HepG2 (cell line): ENCODE data around the gene SEPTIN12. TPM values are rescaled to one million over a fixed set of nuclear protein-coding genes. Genes with fewer than 3 reads are reported as not detected.

ENCODE experiments used
- NFKBIZ ChIP-seq: IDR thresholded peaks from 2 replicates; pipeline ENCODE4 v1.6.1; 2018; ENCODE audit warnings: missing genetic modification reagents, missing compliant biosample characterization
- ZBTB1 ChIP-seq: sonication (generic); formaldehyde crosslinking; IDR thresholded peaks from 2 replicates; pipeline ENCODE4 v1.4.0; 2020; ENCODE audit warnings: missing genetic modification reagents, borderline replicate concordance
- ZFP36L1 ChIP-seq: sonication (generic); formaldehyde crosslinking; IDR thresholded peaks from 2 replicates; pipeline ENCODE4 v1.8.0; 2022; ENCODE audit warnings: mild to moderate bottlenecking, missing genetic modification reagents, moderate library complexity
- ZNF136 ChIP-seq: sonication (generic); formaldehyde crosslinking; IDR thresholded peaks from 2 replicates; pipeline ENCODE4 v1.8.1; 2022; ENCODE audit warnings: low read depth, mild to moderate bottlenecking, moderate library complexity, missing genetic modification reagents
- ZNF256 ChIP-seq: sonication (generic); formaldehyde crosslinking; conservative IDR thresholded peaks from 2 replicates; pipeline ENCODE4 v1.4.0; 2020; ENCODE audit warnings: missing genetic modification reagents
- ZNF350 ChIP-seq: sonication (generic); formaldehyde crosslinking; IDR thresholded peaks from 2 replicates; pipeline ENCODE4 v1.4.0; 2020; ENCODE audit warnings: mild to moderate bottlenecking, low read depth, missing genetic modification reagents, borderline replicate concordance
- ZNF83 ChIP-seq: sonication (generic); formaldehyde crosslinking; IDR thresholded peaks from 2 replicates; pipeline ENCODE4 v1.4.0; 2020; ENCODE audit warnings: missing genetic modification reagents, mild to moderate bottlenecking, borderline replicate concordance
- polyA plus RNA-seq, 8 experiments: library from polyadenylated mRNA; depleted of rRNA in 3 of 8; stranded (reverse) in 7 of 8; unstranded in 1 of 8; fragments of >200 nt; fragmentation: Illumina TruSeq in 4 of 8; extraction: Trizol in 4 of 8; gene quantifications; 2 replicates each; pipeline versions ENCODE4 v1.2.1 to v1.2.3, GENCODE V29; 2011 to 2016; ENCODE audit warnings: low read depth in 4 of 8, missing spikeins in 1 of 8, mixed read lengths in 1 of 8; ENCODE audit not compliant: insufficient read depth in 1 of 8
- total RNA-seq, 5 experiments: library from RNA; depleted of rRNA; stranded (reverse); fragments of >200 nt; fragmentation: Illumina TruSeq; extraction: Trizol; gene quantifications; 2 replicates each; pipeline ENCODE4 v1.2.3, GENCODE V29; 2016; ENCODE audit warnings: low read depth in 1 of 5
- TF ChIP-seq, protein P1 (sequence below): sonication (generic); formaldehyde crosslinking; IDR thresholded peaks from 2 replicates; pipeline ENCODE4 v1.4.0; 2020; ENCODE audit warnings: mild to moderate bottlenecking, missing genetic modification reagents
- TF ChIP-seq, protein P2 (sequence below): sonication (generic); formaldehyde crosslinking; IDR thresholded peaks from 2 replicates; pipeline ENCODE4 v1.9.0; 2021; ENCODE audit warnings: missing genetic modification reagents, mild to moderate bottlenecking, borderline replicate concordance
- TF ChIP-seq, protein P3 (sequence below): sonication (generic); formaldehyde crosslinking; IDR thresholded peaks from 2 replicates; pipeline ENCODE4 v1.4.0; 2020; ENCODE audit warnings: mild to moderate bottlenecking, missing genetic modification reagents
- TF ChIP-seq, protein P4 (sequence below): sonication (generic); formaldehyde crosslinking; IDR thresholded peaks from 2 replicates; pipeline ENCODE4 v1.4.0; 2020; ENCODE audit warnings: mild to moderate bottlenecking, missing genetic modification reagents
- TF ChIP-seq, protein P5 (sequence below): sonication (generic); formaldehyde crosslinking; conservative IDR thresholded peaks from 2 replicates; pipeline ENCODE4 v1.8.0; 2022; ENCODE audit warnings: mild to moderate bottlenecking, moderate library complexity, missing genetic modification reagents

SEPTIN12 gene
- total and polyA plus RNA-seq, 2 of the 13 experiments (the other 11 are each of a cell fraction or from before 2014, with no cell fraction given), result 0.22 TPM; not detected in 1

DNA sequence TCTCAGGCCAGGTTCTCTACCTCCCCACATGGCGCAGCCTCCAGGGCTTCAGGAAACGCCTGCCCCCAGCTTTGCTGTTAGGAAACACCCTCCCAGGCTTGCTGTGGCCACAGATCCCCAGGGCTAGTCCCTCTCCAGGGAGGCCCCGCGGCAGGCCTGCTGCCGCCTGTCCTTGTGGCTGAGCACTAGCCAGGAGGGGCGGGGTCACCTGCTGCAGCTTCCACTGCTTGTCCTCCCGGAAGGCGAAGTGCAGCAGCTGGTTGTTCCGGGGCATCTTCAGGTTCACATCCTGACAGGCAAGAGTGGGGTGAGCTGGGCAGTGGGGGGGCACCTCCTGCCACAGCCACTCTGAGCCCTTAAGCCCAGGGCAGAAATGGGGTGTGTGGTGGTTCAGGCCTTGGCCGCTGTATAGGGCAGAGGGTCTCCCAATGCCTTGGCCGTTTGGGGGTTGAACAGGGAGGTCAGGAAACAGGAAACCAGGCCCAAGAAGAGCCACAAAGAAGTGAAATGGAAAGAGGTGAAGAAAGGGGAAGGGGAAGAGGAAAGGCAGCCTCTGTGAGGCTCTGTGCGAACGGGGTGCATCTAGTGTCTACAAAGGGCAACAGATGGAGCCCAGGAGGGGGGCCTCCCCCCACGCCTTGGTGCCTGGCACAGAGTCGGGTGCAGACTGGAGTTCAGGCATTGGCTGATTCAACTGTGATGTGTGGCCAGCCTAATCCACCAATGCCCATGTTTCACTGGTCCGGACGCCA, 12.3 kb upstream of the SEPTIN12 start (continued):
- TF ChIP-seq, protein P1, sequence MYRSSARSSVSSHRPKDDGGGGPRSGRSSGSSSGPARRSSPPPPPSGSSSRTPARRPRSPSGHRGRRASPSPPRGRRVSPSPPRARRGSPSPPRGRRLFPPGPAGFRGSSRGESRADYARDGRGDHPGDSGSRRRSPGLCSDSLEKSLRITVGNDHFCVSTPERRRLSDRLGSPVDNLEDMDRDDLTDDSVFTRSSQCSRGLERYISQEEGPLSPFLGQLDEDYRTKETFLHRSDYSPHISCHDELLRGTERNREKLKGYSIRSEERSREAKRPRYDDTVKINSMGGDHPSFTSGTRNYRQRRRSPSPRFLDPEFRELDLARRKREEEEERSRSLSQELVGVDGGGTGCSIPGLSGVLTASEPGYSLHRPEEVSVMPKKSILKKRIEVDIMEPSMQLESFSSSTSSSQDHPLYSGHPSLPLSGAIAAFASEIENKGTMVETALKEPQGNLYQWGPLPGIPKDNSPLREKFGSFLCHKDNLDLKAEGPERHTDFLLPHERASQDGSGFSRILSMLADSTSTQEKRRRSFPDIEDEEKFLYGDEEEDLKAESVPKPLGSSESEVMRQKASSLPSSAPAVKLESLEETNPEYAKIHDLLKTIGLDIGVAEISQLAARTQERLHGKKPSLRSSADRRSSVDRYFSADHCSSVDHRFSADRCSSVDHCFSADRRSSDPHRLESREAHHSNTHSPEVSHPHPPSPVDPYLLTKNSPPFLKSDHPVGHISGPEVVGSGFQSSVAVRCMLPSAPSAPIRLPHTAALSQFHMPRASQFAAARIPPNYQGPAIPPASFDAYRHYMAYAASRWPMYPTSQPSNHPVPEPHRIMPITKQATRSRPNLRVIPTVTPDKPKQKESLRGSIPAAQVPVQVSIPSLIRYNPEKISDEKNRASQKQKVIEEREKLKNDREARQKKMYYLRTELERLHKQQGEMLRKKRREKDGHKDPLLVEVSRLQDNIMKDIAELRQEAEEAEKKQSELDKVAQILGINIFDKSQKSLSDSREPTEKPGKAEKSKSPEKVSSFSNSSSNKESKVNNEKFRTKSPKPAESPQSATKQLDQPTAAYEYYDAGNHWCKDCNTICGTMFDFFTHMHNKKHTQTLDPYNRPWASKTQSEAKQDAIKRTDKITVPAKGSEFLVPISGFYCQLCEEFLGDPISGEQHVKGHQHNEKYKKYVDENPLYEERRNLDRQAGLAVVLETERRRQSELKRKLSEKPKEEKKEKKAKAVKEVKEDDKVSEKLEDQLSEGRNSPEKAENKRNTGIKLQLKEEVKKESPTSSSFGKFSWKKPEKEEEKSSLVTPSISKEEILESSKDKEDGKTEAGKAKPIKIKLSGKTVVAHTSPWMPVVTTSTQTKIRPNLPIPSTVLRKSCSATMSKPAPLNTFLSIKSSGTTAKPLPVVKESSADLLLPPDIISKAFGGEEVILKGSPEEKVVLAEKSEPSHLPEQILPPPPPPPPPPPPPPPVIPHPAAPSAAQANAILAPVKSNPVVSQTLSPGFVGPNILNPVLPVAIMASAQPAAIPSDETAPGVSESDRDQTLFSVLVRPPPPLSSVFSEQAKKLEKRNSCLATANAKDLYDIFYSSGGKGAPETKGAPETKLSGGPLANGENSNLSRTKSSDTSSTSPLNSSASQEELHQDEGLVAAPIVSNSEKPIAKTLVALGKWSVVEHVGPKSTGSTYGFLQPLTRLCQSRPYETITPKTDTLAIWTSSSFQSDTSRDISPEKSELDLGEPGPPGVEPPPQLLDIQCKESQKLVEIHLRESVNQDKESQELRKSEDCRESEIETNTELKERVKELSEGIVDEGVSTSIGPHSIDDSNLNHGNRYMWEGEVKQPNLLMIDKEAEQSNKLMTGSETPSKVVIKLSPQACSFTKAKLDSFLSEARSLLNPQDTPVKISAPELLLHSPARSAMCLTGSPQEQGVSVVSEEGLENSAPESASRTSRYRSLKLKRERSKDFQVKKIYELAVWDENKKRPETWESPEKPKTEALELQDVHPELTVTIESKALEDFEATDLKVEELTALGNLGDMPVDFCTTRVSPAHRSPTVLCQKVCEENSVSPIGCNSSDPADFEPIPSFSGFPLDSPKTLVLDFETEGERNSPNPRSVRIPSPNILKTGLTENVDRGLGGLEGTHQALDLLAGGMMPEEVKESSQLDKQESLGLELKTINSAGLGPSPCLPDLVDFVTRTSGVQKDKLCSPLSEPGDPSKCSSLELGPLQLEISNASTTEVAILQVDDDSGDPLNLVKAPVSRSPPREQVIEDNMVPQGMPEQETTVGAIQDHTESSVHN (CRISPR knock-in tag), result no peak
- TF ChIP-seq, protein P2, sequence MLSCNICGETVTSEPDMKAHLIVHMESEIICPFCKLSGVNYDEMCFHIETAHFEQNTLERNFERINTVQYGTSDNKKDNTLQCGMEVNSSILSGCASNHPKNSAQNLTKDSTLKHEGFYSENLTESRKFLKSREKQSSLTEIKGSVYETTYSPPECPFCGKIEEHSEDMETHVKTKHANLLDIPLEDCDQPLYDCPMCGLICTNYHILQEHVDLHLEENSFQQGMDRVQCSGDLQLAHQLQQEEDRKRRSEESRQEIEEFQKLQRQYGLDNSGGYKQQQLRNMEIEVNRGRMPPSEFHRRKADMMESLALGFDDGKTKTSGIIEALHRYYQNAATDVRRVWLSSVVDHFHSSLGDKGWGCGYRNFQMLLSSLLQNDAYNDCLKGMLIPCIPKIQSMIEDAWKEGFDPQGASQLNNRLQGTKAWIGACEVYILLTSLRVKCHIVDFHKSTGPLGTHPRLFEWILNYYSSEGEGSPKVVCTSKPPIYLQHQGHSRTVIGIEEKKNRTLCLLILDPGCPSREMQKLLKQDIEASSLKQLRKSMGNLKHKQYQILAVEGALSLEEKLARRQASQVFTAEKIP (CRISPR knock-in tag), result no peak
- TF ChIP-seq ZNF136 (CRISPR knock-in tag) (no peak), ZNF350 (CRISPR knock-in tag) (no peak), ZFP36L1 (CRISPR knock-in tag) (no peak), NFKBIZ (CRISPR knock-in tag) (no peak), ZNF256 (CRISPR knock-in tag) (no peak), ZNF83 (no peak), ZBTB1 (CRISPR knock-in tag) (no peak)
- TF ChIP-seq, protein P3, sequence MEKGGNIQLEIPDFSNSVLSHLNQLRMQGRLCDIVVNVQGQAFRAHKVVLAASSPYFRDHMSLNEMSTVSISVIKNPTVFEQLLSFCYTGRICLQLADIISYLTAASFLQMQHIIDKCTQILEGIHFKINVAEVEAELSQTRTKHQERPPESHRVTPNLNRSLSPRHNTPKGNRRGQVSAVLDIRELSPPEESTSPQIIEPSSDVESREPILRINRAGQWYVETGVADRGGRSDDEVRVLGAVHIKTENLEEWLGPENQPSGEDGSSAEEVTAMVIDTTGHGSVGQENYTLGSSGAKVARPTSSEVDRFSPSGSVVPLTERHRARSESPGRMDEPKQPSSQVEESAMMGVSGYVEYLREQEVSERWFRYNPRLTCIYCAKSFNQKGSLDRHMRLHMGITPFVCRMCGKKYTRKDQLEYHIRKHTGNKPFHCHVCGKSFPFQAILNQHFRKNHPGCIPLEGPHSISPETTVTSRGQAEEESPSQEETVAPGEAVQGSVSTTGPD (CRISPR knock-in tag), result no peak
- TF ChIP-seq, protein P4, sequence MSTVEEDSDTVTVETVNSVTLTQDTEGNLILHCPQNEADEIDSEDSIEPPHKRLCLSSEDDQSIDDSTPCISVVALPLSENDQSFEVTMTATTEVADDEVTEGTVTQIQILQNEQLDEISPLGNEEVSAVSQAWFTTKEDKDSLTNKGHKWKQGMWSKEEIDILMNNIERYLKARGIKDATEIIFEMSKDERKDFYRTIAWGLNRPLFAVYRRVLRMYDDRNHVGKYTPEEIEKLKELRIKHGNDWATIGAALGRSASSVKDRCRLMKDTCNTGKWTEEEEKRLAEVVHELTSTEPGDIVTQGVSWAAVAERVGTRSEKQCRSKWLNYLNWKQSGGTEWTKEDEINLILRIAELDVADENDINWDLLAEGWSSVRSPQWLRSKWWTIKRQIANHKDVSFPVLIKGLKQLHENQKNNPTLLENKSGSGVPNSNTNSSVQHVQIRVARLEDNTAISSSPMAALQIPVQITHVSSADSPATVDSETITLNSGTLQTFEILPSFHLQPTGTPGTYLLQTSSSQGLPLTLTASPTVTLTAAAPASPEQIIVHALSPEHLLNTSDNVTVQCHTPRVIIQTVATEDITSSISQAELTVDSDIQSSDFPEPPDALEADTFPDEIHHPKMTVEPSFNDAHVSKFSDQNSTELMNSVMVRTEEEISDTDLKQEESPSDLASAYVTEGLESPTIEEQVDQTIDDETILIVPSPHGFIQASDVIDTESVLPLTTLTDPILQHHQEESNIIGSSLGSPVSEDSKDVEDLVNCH (CRISPR knock-in tag), result no peak
- TF ChIP-seq, protein P5, sequence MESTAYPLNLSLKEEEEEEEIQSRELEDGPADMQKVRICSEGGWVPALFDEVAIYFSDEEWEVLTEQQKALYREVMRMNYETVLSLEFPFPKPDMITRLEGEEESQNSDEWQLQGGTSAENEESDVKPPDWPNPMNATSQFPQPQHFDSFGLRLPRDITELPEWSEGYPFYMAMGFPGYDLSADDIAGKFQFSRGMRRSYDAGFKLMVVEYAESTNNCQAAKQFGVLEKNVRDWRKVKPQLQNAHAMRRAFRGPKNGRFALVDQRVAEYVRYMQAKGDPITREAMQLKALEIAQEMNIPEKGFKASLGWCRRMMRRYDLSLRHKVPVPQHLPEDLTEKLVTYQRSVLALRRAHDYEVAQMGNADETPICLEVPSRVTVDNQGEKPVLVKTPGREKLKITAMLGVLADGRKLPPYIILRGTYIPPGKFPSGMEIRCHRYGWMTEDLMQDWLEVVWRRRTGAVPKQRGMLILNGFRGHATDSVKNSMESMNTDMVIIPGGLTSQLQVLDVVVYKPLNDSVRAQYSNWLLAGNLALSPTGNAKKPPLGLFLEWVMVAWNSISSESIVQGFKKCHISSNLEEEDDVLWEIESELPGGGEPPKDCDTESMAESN, result no peak
